ENCODE measurements around the gene TCF12. TPM values are rescaled to one million over a fixed set of nuclear protein-coding genes. Genes with fewer than 3 reads are reported as not detected.

Gene TCF12
- total and polyA plus RNA-seq, 2 of the 8 experiments (the other 6 are each of a cell fraction or from before 2014, with no cell fraction given), result 85.8 to 101 TPM

DNA sequence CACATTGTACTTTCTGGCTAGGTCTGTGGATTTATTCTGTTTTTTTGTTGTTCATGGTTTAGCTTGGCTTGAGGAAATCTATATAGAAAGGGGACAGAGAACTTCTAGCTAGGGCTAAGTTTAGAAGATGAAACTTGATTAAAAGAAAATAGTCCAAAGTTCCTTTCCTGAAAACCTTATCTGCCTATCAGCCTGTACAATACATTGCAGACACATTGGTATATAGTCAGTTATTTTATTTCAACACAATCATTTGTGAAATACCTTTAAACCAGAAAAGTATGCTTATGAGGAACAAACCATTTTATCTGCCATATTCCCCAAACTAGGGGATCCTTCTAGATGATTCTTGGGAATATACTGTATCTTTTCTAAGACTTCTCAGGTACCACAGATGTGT, 310.6 kb downstream of the TCF12 start:
- POLR2A ChIA-PET (ENCODE audit: partially characterized antibody), result no interaction called here
- H2AFZ ChIP-seq (ENCODE audit: low read length), result no peak overlapping the region

More for the DNA sequence above, 310.6 kb downstream of the TCF12 start:
- peaks cover 2 to 14% (median 7%) of the 10 kb centered on the region in 4 experiments; a peak in 6 of 8 replicates for H3K36me3 ChIP-seq (ENCODE audit: control insufficient read depth in 2 of 4, insufficient read depth in 4 of 4, low read length in 3 of 4)
- no peak overlapping the region for H3K4ac ChIP-seq (replicated peaks; ENCODE audit: insufficient read length, low read depth, low read length)
- no peak overlapping the region for H3K4me3 ChIP-seq (ENCODE audit: extremely low read depth in 1 of 4, insufficient read depth in 2 of 4, low read depth in 3 of 4, low read length in 4 of 4)
- DNase-seq (ENCODE audit: low read depth in 1 of 2, low spot score in 2 of 2), result no peak
- H2BK15ac ChIP-seq (ENCODE audit: low read length), result no peak overlapping the region
- no peak for FAIRE-seq
- H3K4me2 ChIP-seq (ENCODE audit: insufficient read depth in 1 of 2, low read depth in 2 of 2, low read length in 2 of 2), result no peak overlapping the region
- peaks cover 0 to 3% of the 10 kb centered on the region in 2 experiments for H4K20me1 ChIP-seq (replicated peaks in 1 of 2; ENCODE audit: control insufficient read depth in 1 of 2, insufficient read depth in 2 of 2, low read length in 2 of 2)
- CTCF ChIA-PET (ENCODE audit: partially characterized antibody), result no interaction called here
- no peaks in the 10 kb centered on the region for H3K4me1 ChIP-seq (replicated peaks in 1 of 4; ENCODE audit: control insufficient read depth in 3 of 4, insufficient read depth in 4 of 4, low read length in 3 of 4)
- H3K18ac ChIP-seq (ENCODE audit: extremely low read depth, low read length), result no peak overlapping the region
- H4K5ac ChIP-seq (ENCODE audit: insufficient read length, low read depth, low read length), result no peak overlapping the region
- no peak overlapping the region for H3K27ac ChIP-seq (ENCODE audit: low read depth, low read length)
- no peak overlapping the region for H3K14ac ChIP-seq (ENCODE audit: insufficient read length)
- peaks cover 0 to 35% of the 10 kb centered on the region in 2 experiments; a peak in 2 of 4 replicates for H3K79me2 ChIP-seq (ENCODE audit: control insufficient read depth in 1 of 2, insufficient read depth in 2 of 2, low read length in 2 of 2)
- no peak overlapping the region for H3K9ac ChIP-seq (replicated peaks in 1 of 4; ENCODE audit: extremely low read depth in 1 of 4, low read depth in 3 of 4, low read length in 3 of 4)
- H3K56ac ChIP-seq (replicated peaks; ENCODE audit: insufficient read length, low read depth, low read length), result no peak overlapping the region
- no peak overlapping the region for H2BK120ac ChIP-seq (replicated peaks; ENCODE audit: low read depth, low read length)
- H4K91ac ChIP-seq (replicated peaks; ENCODE audit: insufficient read length, low read length), result no peak overlapping the region
- no peak overlapping the region for H2BK5ac ChIP-seq (ENCODE audit: low read depth, low read length)
- H3K79me1 ChIP-seq (ENCODE audit: low read depth, low read length), result no peaks in the 10 kb centered on the region
- no peaks in the 10 kb centered on the region for H3K9me3 ChIP-seq (ENCODE audit: insufficient read depth in 2 of 2, low read depth in 1 of 2, low read length in 1 of 2)
- TF ChIP-seq, protein P1, sequence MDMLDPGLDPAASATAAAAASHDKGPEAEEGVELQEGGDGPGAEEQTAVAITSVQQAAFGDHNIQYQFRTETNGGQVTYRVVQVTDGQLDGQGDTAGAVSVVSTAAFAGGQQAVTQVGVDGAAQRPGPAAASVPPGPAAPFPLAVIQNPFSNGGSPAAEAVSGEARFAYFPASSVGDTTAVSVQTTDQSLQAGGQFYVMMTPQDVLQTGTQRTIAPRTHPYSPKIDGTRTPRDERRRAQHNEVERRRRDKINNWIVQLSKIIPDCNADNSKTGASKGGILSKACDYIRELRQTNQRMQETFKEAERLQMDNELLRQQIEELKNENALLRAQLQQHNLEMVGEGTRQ (IDR thresholded peaks at IDR 0.05; ENCODE audit: low read length), result no peak
- TF ChIP-seq BCL11A (IDR thresholded peaks at IDR 0.05; ENCODE audit: low read depth in 2 of 2, low read length in 2 of 2), result no peak
- TF ChIP-seq EGR1 (IDR thresholded peaks at IDR 0.05; ENCODE audit: borderline replicate concordance, low read depth, low read length), result no peak
- H2BK20ac ChIP-seq (ENCODE audit: low read length), result no peak overlapping the region
- H2AK5ac ChIP-seq (ENCODE audit: low read depth, low read length), result no peak overlapping the region
- H3K23me2 ChIP-seq (ENCODE audit: low read depth, low read length), result no peaks in the 10 kb centered on the region
- H4K8ac ChIP-seq (ENCODE audit: extremely low read depth, insufficient read depth, low read length), result no peak overlapping the region
- H3K27me3 ChIP-seq (replicated peaks in 1 of 4; ENCODE audit: control insufficient read depth in 3 of 4, extremely low read depth in 1 of 4, insufficient read depth in 3 of 4, low read length in 3 of 4), result no peaks in the 10 kb centered on the region
- H3K23ac ChIP-seq (ENCODE audit: insufficient read length), result no peak overlapping the region
- H2BK12ac ChIP-seq (ENCODE audit: low read depth, low read length), result no peak overlapping the region
